Epithelial cell of esophagus (primary cell): ENCODE data around the gene LEUTX.

Experiments used
- DNase-seq: peaks from one replicate; pipeline ENCODE4 v3.0.0; 2010; ENCODE audit warnings: low read depth
- H3K4me3 ChIP-seq: 2 replicates; pipeline ENCODE4 v1.5.1; 2011; ENCODE audit warnings: mild to moderate bottlenecking, low read length, control low read depth
- CTCF ChIP-seq: IDR thresholded peaks from 2 replicates; pipeline ENCODE4 v1.5.1; 2011; ENCODE audit warnings: low read depth, mild to moderate bottlenecking, low read length, control low read depth, inconsistent platforms; ENCODE audit not compliant: insufficient read depth; ENCODE audit errors: missing control alignments

The LEUTX gene

GRCh38 chr19:39768786-39769185 is 9.9 kb upstream of the LEUTX start:
- DNase-seq = no peak
- H3K4me3 ChIP-seq = no peak overlapping the region
- no peak for TF ChIP-seq CTCF

DNA sequence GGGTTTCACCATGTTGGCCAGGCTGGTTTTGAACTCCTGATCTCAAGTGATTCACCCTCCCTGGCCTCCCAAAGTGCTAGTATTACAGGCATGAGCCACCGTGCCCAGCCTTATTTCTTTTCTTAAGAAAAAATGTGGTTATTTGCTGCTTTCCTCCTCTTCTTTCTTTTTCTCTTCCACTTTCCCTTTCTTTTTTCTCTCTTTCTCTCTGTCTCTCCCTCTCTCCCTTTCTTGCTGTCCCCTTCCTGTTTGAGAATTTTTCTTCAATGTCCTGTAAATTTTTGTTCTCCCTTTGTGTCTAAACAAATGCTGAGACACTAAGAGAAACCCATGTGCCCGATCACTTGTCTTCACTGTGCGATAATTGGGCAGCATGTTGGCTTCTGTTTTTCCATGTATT is 2.2 kb downstream of the LEUTX start:
- DNase-seq = no peak
- TF ChIP-seq CTCF = no peak
- H3K4me3 ChIP-seq = no peak overlapping the region

DNA sequence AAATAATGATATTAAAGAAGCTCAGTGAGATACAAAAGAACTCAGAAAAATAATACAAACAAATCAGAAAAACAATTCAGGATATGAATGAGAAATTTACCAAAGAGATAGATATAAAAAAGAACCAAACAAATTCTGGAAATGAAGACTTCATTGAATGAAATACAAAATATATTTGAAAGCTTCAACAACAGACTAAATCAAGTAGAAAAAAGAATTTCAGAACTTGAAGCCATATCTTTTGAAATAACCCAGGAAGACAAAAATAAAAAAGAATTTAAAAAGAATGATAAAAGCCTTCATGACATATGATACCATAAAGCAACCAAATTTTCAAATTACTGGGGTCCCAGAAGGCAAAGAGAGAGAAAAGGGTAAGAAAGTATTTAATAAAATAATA is 9.6 kb downstream of the LEUTX start:
- H3K4me3 ChIP-seq = no peak overlapping the region
- no peak for TF ChIP-seq CTCF
- no peak for DNase-seq

DNA sequence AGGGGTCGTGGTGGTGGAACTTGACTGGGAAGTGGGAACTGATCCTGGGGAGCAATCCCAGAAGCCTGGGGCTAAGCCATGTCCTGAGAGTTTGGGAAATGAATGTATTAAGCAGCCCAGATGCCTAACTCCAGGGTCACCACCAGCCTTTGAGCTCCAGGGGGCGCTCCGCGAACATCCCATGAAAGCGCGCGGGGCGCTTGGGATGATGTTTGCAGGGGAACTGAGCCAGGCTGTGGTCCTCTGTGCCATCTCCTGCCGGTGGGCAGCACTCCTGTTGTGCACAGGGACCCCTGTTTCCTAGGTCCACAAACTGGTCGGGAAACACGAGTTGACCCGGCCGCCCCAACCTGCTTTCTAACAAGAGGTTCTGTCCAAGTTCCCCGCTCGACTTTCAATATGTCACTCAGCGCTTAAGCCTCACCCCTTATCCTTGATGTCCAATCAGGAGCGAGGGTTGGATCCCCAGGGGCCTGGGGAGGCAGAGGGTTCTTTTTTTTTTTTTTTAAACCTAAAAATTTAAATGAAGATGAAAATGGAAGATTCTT is 14.4 kb downstream of the LEUTX start:
- peak overlapping the region; percentile 18 for H3K4me3 ChIP-seq
- peak; percentile 91 for TF ChIP-seq CTCF
- DNase-seq = peak; percentile 71

GRCh38 chr19:39795001-39795400 is 16.3 kb downstream of the LEUTX start:
- no peak for DNase-seq
- no peak for TF ChIP-seq CTCF
- no peak overlapping the region for H3K4me3 ChIP-seq

GRCh38 chr19:39796000-39796498 is 17.4 kb downstream of the LEUTX start:
- no peak overlapping the region for H3K4me3 ChIP-seq
- no peak for TF ChIP-seq CTCF
- no peak for DNase-seq

- no peak for DNase-seq
- H3K4me3 ChIP-seq = no peak overlapping the region
- TF ChIP-seq CTCF = no peak
Measured at GRCh38 chr19:39797083-39797482, 18.4 kb downstream of the LEUTX start.
